A549 treated with RU486 at 1 μM for 4 hours (cell line): ENCODE data around the gene GSDME. TPM values are rescaled to one million over a fixed set of nuclear protein-coding genes. Genes with fewer than 3 reads are reported as not detected.

Experiments used
- total RNA-seq: library from RNA; stranded (reverse); fragments of 200-300 nt; extraction: Qiagen RNA extraction; gene quantifications from 5 replicates; pipeline ENCODE4 v1.2.3, GENCODE V29; 2022; ENCODE audit warnings: low read depth

The GSDME gene
- 24.8 to 38.4 TPM (median 35.4 TPM) in 5 replicates for total RNA-seq

DNA sequence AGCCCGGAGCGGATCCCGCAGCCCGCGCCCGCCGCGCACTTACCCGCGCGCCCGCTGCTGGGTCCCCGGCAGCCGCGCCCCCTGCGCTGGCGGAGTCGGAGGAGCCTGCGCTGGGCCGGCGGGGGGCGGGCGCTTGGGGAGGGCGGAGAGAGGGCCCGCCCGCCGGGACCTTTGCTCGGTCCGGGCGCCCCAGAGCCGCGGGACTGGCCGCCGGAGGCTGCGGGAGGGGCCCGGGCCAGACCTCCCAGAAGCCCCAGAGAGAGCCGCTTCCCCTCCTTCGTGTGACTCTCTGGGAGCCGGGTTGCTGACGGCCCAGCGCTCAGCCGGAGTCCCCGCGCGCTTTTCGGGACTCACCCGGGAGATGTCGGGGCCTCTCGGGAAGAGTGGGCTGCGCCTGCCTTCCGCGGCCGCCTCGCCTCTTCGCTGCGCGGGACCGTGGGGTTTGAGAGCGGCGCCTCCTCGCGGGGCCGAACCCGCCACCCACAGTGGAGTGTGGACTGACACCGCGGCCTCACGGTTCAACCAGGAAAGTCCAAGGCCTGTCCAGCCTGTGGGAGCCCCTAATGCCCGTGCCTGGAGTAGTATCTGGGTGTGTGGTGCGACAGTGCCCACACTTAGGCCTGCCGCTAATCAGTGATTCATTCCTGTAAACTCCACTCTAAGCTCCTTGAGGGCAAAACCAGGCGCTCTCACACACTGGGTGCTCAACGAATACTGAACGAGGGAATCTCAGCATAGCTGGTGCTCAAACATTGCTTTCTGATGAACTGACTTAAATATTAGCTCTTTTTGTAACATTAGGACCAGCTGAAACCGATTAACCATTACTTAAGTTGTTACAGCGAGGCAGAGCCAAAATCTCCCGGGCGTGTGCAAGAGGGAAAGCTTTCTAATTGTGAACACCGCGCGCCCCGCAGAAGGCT is at the start of gene GSDME:
Gene GSDME (minus strand): TSS at position 112 of the 923 bp plus-strand sequence. CDS start 7,690 bp downstream, outside the sequence.

Other genes with a start within 250 kb of the GSDME start
- 20.8 to 29.0 TPM (median 22.3 TPM) in 5 replicates for gene PALS2, start 184.0 kb downstream of the GSDME start, total RNA-seq
- 9.5 to 13.6 TPM (median 12.7 TPM) in 5 replicates for gene OSBPL3, start 222.7 kb upstream of the GSDME start, total RNA-seq